ENCODE data around the gene NIFK. TPM values are rescaled to one million over a fixed set of nuclear protein-coding genes. Genes with fewer than 3 reads are reported as not detected.
"Not testable (repeated sequence)": the region's sequence is repeated elsewhere in the genome, so short reads cannot be mapped to it uniquely, and the experiment has no call there.

The NIFK gene
- 55.0 TPM for polyA plus RNA-seq (2013, experiment 1 of 2; ENCODE audit: insufficient read length)
- polyA plus RNA-seq (2013, experiment 2 of 2; ENCODE audit: insufficient read length) = 41.3 TPM

DNA sequence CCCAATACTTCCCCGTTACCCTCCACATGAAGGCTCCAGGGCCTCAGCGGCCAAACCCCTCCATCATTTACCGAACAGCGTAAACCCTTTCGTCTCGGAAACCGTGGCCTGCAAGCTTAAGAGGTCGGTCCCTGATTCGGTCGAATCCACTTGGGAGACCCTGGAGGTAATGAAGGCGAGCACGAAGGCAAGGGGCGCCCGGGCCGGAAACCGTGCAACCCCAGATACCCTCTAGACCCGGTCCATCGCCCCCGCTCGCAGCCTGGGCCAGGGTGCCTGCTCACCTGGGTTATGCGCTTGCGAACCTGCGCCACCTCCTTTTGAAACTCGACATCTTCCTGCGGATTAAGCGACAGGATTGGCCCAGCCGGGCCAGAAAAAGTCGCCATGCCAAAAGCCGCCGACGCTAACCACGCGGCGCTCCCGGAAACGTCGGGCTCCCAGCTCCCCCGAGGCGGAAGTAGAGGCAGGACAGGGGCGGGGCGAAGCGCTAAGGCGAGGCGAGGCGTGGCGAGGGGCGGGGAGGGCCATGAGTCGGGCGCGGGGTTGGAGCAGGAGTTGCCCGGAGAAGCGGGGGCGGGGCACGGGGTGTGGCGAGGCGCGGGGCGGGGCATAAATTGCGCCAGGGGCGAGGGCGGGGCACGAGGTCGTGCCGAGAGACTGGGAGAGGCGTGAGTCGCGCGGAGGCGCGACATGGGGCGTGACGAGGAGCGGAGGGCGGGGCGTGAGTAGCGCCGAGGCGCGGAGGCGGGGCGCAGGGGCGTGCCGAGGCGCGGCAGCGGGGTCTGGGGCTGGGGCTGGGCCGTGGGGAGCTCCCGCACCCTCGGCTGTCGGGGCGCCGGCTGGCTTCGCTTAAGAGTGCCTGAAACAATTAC lies at the start of gene NIFK:
Gene NIFK (minus strand): TSS at position 414 of the 875 bp plus-strand sequence. CDS start 25 bp downstream, at position 389.
- peak; percentile 97 for DNase-seq

DNA sequence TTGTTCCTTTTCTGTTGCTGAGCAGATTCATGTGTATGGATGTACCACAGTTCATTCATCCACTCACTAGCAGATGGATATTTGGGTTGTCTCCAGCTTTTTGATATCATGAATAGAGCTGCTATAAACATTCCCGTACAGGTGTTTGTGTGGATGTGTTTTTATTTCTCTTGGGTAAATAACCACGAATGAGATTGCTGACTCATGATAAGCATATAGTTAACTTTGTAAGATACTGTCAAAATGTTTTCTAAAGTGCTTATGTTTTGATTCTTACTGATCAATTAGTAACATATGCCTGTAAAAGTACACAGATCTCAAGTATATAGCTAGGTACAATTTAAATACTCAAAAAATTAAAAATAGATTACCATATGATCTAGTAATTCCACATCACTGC lies 46.5 kb upstream of the NIFK start:
- no peak for DNase-seq

DNA sequence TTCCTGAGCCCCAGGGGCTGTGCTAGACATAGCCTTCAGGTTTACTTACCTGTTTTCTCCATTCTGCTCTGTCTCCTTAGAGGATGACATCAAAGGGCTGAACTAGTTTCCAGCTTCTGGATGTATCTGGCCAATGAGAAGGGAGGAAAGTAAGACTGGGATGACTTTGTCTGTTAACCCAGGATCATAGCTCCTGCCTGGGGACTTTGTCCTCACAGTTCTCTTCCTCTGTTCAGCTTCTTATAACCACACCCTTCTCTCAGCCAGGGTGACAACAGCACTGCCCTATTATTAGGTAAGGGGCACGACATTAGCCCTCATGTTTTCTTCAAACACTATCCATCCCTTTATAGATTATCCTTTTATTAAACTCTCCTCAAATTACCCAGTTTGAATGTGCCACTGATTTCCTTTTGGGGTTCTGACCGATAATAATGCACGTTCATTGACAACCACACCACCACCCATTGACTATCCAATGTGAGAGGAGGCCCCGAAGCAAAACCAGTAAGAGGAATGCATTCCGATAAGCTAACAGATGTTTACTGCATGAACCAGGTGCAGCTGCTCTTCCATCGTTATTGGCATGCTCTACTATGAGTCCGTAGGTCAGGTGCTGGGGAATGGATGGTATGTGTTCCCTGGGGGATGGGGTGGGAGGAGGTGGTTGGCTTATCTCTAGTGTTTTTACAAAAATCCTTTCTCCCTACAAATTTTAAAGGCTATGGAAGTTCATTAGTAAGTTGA lies 42.2 kb upstream of the NIFK start:
- DNase-seq = no peak

DNA sequence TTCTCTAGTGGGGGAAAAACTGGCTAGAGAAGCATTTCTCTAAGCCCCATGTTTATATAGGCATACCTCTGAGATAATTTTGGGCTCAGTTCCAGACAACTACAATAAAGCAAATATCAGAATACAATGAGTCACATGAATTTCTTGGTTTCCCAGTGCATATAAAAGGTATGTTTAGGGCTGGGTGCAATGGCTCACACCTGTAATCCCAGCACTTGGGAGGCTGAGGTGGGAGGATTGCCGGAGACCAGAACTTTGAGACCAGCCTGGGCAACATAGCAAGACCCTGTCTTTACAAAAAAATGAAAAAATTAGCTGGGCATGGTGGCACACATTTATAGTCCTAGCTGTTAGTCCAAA lies 41.0 kb upstream of the NIFK start:
- peak; percentile 75 for DNase-seq

DNA sequence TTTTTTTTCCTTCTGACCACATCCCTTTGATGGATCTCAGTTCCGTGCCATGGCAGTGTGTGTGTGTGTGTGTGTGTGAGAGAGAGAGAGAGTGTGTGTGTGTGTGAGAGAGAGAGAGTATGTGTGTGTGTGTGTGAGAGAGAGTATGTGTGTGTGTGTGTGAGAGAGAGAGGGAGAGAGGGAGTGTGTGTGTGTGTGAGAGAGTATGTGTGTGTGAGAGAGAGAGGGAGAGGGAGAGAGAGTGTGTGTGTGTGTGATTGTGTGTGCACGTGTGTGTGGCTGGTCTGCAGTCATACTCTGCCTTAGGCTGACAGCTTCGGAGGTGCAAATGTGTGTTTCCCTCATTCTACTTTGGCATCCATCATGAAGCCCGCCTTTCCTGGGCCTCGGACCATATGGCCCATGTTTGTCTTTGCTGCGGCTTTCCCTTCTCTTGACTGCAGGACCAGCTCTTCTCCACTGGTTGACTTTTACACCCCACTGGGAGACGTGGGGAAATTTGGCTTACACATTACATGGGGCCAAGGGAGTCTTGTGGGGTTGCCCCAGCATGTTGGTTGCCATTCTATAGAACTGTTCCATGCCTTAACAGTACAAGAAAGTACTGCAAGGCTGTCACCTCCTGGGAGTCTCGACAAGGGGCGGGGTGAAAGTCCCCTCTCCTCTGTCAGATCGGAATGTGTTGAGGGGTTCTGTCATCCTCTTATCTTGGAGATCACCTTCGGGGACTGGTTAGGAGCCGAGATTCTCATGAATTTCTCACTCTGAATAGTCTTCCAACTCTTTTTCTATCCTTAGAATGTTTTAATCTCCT lies 40.4 kb upstream of the NIFK start:
- no peak for DNase-seq

DNA sequence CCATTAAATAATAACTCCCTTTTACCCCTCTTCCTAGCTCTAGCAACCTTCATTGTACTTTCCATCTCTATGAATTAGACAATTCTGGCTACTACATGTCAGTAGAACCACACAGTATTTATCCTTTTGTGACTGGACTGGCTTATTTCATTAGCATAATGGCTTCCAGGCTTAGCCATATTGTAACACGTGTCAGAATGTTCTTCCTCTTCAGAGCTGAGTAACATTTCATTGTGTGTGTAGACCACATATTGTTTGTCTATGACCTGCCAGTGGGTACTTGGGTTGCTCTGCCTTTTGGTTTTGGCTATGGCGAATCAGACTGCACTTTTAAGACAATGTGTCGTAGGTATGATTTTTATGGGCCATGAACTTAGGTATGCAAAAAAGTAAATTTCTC lies 39.7 kb upstream of the NIFK start:
- no peak for DNase-seq

DNA sequence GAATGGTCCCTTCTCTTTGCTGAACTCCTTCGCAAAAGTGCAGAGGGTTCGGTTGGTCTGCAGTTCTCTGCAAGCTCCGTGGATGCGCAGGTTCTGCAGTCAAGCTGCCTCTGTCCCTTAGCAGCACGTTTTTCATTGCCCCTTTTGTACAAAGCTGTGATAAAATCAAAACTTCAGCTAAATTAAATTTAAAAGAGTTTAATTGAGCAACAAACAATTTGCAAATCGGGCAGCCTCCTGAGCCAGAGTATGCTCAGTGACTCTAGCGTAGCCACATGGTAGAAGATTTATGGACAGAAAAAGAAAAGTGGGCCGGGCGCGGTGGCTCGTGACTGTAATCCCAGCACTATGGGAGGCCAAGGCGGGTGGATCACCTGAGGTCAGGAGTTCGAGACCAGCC lies 37.6 kb upstream of the NIFK start:
- no peak for DNase-seq

DNA sequence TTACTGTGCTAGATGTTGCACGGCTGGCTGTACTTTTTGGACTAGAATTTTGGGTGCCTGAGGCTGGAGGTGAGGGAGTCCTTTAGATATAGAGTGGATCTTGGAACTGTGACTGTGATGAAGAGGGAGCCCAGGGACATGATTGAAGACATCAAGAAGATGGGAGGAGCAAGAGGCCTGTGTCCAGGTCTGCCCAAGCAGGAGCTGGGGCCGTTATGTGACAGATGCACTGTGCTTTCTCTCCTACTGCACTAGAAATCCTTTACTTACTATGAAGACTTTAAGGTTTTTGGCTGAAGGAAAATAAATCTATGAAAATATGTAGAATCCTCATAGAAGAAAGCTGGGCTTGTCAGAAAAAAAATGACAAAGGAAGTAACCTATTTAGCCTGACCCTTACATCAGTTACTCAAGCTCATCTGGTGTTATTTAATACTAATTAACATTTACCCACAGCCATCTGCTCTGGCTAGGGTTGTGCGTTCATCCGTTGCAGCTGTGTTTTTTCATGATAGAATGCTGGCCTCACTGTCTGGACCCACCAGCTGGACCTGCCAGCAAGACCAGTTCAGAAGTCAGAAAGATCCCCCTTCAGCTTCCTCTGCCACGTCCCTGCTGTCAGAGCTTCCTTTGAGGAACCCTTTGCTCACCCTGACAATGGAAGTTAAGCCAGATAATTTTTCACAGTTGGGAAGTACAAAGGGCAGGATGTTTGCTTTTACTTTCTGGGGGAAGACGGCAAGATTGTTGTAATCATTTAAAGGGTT lies 35.5 kb upstream of the NIFK start:
- DNase-seq = no peak

DNA sequence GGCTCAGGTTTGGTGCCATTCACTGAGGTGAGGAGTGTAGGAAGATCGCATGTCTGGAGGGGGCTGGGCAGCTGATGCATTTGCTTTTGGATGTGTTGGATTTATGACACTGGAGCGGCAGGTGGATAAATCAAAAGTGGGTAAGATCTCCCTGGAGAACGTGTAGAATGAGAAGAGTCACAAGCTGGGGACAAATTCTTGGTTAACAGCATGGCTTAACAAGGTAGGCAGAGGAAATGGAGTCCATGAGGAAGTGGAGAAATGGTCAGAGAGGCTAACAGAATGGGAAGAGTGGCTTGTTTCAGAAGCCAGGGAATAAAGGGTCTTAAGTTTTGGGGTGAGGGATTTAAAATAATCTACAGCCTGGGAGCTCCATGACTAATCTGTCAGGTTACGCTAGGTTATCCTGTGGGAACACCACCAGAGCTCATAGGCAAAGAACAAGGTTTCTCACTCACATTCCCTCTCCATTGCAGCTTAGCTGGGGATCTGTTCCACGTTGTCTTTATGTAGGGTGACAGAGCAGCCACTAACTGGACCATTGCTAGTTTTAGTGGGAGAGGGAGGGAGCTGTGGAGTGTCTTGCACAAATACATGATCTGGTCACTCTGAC lies 31.6 kb upstream of the NIFK start:
- no peak for DNase-seq

DNA sequence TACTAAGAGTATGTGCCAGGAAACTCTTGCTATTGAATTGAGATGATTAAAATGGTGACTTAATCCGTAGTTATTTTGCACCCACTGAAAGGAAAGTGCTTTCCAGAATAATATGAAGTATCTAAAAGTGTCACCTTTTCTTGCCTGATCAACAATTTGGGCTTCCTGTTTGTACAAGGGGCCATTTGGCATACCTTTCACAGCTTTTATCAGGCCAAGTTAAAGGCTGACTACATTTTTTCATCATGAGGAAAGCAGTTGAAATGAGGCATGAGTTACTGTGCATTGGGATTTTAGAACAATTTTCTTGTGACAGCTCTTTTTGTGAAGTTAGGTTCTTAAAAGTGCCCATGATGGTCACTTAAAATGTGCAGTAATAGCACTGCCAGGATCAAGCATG lies 29.9 kb upstream of the NIFK start:
- DNase-seq = no peak

DNA sequence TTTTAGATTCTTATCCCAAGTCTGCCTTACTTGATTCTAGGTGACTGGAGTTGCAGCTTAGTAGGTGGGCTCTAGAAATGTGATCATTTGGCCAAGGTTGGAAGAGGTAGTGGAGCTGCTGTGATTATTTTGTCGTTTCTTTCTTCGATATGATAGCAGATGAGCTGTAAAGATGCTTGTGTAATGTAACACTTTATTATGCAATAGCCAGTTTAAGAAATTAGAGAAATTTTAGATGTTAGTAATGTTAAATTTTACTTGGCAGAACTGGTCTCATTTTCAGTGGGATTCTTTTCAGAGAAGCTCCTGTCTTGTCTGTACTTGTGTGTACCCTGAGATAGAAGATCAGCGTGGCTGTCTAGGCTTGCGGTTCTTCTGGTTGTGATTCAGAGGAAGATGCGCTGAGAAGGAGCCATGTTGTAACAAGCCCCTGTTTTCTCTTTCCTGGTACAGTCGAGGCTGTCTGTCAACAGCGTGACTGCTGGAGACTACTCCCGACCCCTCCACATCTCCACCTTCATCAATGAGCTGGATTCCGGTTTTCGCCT lies 28.1 kb upstream of the NIFK start:
- no peak for DNase-seq

DNA sequence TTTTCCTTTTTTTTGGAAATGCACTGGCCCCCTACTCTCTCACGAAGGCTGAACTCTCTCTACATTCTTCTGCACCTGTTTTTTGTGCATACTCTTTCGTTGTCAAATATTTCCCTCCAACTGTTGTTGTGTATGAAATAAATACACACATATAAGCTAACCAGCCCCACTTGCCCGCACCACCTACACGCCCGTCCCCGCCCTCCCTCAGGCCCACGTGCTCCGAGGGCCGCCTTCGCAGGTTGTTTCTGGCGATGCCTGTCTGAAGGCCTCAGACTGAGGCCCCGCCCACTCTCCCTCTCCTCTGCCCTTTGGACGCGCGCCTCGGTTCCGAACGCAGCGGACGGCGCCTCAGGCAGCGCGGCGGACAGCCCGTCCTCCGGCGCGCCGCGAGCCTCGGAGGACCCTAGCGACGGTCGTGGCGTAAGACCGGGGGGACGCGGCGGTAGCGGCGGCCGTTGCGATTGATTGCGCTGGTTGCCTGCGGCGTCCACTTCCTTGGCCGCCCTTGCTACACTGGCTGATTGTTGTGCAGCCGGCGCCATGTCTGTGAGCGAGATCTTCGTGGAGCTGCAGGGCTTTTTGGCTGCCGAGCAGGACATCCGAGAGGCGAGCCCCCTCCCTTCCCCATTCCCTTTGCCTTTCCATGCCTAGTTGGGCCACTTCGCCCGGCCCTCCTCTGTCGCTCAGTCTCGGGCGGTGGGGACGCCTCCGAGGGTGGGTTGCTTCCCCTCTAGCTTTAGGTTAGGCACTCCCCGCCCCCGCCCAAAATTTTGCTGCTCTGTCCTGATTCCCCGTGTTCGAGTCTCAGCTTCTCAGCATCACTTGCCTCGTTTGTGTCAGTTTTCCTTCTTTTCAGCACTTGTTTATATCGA lies 18.8 kb upstream of the NIFK start, which contains the start of gene TSN:
Gene TSN (plus strand): TSS at position 415 of the 875 bp plus-strand sequence. CDS start 129 bp downstream, at position 544.
- peak; percentile 96 for DNase-seq

DNA sequence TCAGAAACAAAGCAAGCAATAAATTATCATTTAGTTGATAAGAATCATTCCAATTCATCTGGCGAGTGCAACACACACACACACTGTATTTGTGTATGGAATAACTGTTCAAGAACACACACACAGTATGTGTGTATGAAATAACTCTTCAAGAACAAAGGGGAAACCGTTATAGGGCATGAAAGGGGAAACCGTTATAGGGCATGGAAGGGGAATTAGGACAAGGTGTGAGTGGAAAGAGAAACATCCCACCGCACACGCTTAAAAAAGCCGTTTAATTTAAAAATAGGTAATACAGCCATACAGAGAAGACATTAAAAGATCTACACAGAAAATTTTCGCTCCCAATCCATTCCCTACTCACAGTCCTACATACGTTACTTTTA lies 18.2 kb upstream of the NIFK start:
- no peak for DNase-seq

DNA sequence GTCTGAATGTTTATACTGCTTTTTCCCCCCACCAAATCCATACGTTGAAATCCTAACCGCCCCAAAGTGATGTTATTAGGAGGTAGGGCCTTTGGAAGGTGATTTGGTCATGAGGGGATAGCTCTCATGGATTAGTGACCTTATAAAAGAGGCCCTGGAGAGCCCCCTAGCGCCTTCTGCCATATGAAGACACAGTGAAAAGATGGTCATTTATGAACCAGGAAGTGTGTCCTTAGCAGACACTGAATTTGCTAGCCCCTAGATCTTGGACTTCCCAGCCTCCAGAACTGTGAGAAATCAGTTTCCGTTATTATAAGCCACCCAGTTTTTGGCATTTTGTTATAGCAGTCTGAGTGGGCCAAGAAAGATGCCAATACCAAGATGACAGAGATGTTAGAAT lies 11.5 kb upstream of the NIFK start:
- DNase-seq = peak; percentile 59

DNA sequence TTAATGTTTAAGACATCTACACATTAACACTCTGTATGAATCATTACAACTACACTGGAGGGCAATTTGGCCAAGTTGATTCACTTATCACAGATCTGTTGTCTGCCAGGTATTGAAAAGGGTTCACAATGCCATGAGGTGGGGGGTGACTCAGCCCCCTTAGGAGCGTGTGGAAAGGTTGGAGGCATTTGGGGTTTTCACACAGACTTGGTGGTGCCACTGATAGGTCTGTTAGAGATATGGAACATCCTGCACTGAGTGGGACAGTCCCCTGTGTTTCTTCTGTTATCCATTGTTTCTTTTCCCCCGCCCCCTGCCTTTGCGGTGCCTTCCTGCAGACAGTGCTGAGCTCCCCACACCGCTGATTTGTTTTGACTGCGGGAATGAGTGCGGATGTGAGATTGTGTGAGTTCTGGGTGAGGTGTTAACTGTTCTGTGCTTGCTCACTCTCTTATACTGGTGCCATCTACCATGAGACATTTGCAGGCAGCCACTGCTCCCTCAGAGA lies 9.4 kb upstream of the NIFK start:
- DNase-seq = no peak

DNA sequence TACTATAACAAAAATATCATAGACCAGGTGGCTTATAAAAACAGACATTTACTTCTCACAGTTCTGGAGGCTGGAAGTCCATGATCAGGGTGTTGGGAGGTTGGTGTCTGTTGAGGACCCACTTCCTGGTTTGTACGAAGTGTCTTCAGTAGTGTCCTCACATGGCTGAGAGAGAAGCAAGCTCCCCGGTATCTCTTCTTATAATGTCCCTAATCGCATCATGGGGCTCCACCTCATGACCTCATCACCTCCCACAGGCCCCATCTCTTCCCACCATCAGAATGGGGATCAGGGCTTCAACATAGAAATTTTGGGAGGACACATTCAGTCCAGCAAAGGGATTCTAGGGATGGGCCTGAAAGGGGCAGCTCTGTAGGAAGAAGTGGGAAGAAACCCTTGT lies 4.8 kb upstream of the NIFK start:
- DNase-seq = no peak

DNA sequence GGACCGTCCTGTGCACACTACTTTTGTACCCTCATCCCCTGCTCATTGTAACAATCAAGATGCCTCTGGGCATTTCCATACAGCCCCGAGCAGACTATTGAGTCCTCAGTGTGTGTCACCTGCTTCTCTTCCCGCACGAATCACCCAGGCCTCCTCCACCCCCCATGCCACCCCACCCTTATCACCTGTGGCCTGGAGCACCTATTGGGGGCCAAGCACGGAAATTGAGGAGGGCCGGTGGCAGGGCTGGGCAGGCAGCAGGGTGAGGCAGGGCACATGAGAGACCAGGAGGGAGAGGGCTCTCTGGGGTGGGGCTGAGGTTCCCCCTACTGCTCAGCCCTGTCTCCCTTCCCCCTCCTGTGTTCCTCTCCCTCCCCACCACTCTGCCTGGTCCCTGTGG lies 4.3 kb upstream of the NIFK start:
- DNase-seq = no peak

DNA sequence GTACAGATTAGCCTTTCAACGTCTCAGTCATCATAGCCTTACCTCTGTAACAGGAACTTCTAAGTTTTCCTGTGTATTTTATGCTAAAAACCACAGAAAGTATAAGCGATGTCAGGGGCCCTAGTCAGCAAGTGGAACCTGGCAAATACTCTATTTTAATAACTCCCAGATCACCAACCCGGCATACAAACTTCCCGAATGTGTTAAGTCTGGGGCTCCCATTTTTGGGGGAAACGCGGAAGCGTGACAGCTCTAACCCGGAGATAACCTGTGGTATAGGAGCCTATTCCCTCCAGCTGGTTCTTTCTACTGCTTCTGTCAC lies 574 bp downstream of the NIFK start:
- no peak for DNase-seq

DNA sequence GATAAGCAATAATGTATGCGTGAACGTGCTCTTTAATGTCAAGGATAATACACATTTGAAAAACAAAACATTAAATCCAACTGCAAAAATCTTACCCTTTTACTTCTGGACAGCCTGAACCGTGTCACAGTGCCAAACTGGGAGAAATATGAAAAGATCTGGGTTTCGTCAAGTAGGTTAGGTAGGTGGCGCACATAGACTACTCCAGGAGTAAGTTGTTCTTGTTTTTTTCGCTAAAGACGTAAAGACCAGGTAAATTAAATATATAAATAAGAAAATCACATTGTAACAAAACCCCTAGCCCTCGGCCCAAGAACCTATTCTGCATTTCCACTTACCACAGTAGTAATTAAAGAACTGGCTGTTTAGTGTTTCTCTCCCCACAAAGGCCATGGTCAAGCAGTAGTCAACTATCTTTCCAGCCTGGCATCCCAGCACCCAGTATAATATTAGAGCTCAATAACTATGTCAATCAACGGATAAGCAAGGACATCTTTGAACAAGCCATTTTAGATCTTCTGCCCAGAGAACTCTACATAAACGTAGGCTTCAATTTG lies 1.1 kb downstream of the NIFK start:
- no peak for DNase-seq

DNA sequence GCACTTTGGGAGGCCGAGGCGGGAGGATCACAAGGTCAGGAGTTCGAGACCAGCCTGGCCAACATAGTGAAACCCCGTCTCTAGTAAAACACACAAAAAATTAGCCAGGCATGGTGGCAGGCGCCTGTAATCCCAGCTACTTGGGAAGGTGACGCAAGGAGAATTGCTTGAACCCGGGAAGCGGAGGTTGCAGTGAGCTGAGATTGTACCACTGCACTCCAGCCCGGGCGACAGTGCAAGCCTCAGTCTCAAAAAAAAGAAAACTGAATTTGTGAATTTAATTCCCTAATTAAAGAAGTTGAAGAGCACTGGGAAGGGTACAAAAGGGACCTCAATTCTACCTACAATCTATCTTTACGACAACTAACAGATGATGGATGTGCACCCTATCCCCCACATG lies 2.1 kb downstream of the NIFK start:
- DNase-seq = not testable (repeated sequence)

Data from fibroblast of skin of back (primary cell).